ENCODE measurements around the gene ARHGAP15.

- TF ChIP-seq CTCF (conservative IDR thresholded peaks at IDR 0.05; ENCODE audit: low read depth in 2 of 2), result no peak
- no peak for TF ChIP-seq STAT1 (IDR thresholded peaks at IDR 0.05; ENCODE audit: unreplicated experiment)
Observed at GRCh38 chr2:143805666-143806065, 676.4 kb downstream of the ARHGAP15 start.

Data from GM23338 (cell line).